HepG2 (cell line): Measurements from ENCODE around the gene SHISA4. TPM values are rescaled to one million over a fixed set of nuclear protein-coding genes. Genes with fewer than 3 reads are reported as not detected.
"Not testable (repeated sequence)": the region's sequence is repeated elsewhere in the genome, so short reads cannot be mapped to it uniquely, and the experiment has no call there.

Source experiments
- ATAC-seq: fragments of 200-7000 bp; cut with Tn5 transposase; 3 replicates; pipeline ENCODE4 v1.9.1; 2020; ENCODE audit warnings: mild to moderate bottlenecking, moderate library complexity
- BruUV-seq: library from RNA; stranded (reverse); fragments of 400-500 nt; replicated peaks from 2 replicates; lab custom pipeline; 2021; lab: Mats Ljungman, UMichigan
- CTCF ChIA-PET: fragments of 300-600 bp; formaldehyde crosslinking; extraction: SDS; loops from one replicate; lab custom pipeline; 2021; ENCODE audit warnings: low total read pairs, inconsistent platforms, low intra/inter-chr PET ratio; lab: Yijun Ruan, JAX
- POLR2A ChIA-PET: fragments of 350-600 bp; sonication (Branson Sonifier 250); formaldehyde crosslinking; loops from one replicate; lab custom pipeline; 2020; ENCODE audit warnings: antibody characterized with exemption, inconsistent platforms; lab: Yijun Ruan, JAX
- DNase-seq: peaks from one replicate; pipeline ENCODE4 v3.0.0-alpha.2; 2015; ENCODE audit warnings: low spot score
- FAIRE-seq: peaks from 3 replicates; lab custom pipeline; 2011; peaks lifted over from hg19 to GRCh38; lab: Jason Lieb, UNC
- H2AFZ ChIP-seq: one replicate; pipeline ENCODE4 v1.6.1; 2011; ENCODE audit warnings: low read length, inconsistent platforms
- H3K27ac ChIP-seq: fragments of 300-600 bp; 3 replicates; pipeline ENCODE4 v1.8.0; 2011; ENCODE audit warnings: mixed run types, mild to moderate bottlenecking, mixed read lengths, low read length, inconsistent platforms; ENCODE audit not compliant: insufficient read depth; ENCODE audit errors: extremely low read length
- H3K27me3 ChIP-seq, 2 experiments: fragments of 200-600 bp in 1 of 2; 2 replicates in 1 of 2; 3 replicates in 1 of 2; pipeline versions ENCODE4 v1.6.0 to v1.8.0; 2011; ENCODE audit warnings: low read length in 2 of 2, mild to moderate bottlenecking in 2 of 2, moderate library complexity in 2 of 2, inconsistent platforms in 1 of 2; ENCODE audit not compliant: insufficient read depth in 2 of 2, control insufficient read depth in 1 of 2
- H3K36me3 ChIP-seq, 2 experiments: fragments of 200-600 bp in 1 of 2; replicated peaks in 1 of 2; 2 replicates in 1 of 2; 3 replicates in 1 of 2; pipeline versions ENCODE4 v1.5.1 to v1.8.0; 2011; ENCODE audit warnings: low read length in 2 of 2, inconsistent platforms in 1 of 2; ENCODE audit not compliant: insufficient read depth in 2 of 2, control insufficient read depth in 1 of 2
- H3K4me1 ChIP-seq: 2 replicates; pipeline ENCODE4 v1.5.1; 2012; ENCODE audit warnings: low read length, inconsistent platforms; ENCODE audit not compliant: insufficient read depth
- H3K4me2 ChIP-seq: 2 replicates; pipeline ENCODE4 v1.6.0; 2011; ENCODE audit warnings: low read depth, low read length, inconsistent platforms
- H3K4me3 ChIP-seq, 3 experiments: fragments of 200-600 bp in 1 of 3; sonication (generic), shearing (Covaris generic) in 1 of 3; replicated peaks in 1 of 3; 2 replicates each; pipeline ENCODE4 v1.5.1; 2011 to 2016; ENCODE audit warnings: low read length in 3 of 3, inconsistent platforms in 2 of 3, low read depth in 2 of 3, mild to moderate bottlenecking in 2 of 3, control low read depth in 1 of 3, mixed read lengths in 1 of 3; ENCODE audit not compliant: insufficient read depth in 1 of 3
- H3K79me2 ChIP-seq: one replicate; pipeline ENCODE4 v1.6.1; 2011; ENCODE audit warnings: low read length, inconsistent platforms; ENCODE audit not compliant: insufficient read depth
- H3K9ac ChIP-seq: 2 replicates; pipeline ENCODE4 v1.6.0; 2011; ENCODE audit warnings: mild to moderate bottlenecking, low read depth, low read length, inconsistent platforms; ENCODE audit not compliant: insufficient read depth
- H3K9me3 ChIP-seq: 2 replicates; pipeline ENCODE4 v1.5.1; 2012; ENCODE audit warnings: mild to moderate bottlenecking, low read length
- H4K20me1 ChIP-seq: 2 replicates; pipeline ENCODE4 v1.6.0; 2011; ENCODE audit warnings: inconsistent platforms, mild to moderate bottlenecking, low read length, moderate library complexity; ENCODE audit not compliant: insufficient read depth
- ELF4 ChIP-seq: sonication (generic); formaldehyde crosslinking; IDR thresholded peaks from 2 replicates; pipeline ENCODE4 v1.5.0; 2020; ENCODE audit warnings: missing genetic modification reagents, mild to moderate bottlenecking, moderate library complexity, borderline replicate concordance
- PLSCR1 ChIP-seq: sonication (generic); formaldehyde crosslinking; IDR thresholded peaks from 2 replicates; pipeline ENCODE4 v1.5.0; 2020; ENCODE audit warnings: missing genetic modification reagents, mild to moderate bottlenecking, borderline replicate concordance
- POLR2AphosphoS5 ChIP-seq: IDR thresholded peaks from 2 replicates; pipeline ENCODE4 v1.6.1; 2012; ENCODE audit warnings: low read depth, low read length
- RBM22 ChIP-seq: fragments of 200-400 bp; formaldehyde crosslinking; optimal IDR thresholded peaks from 2 replicates; pipeline ENCODE3; 2017; ENCODE audit warnings: mild to moderate bottlenecking, low read length, moderate library complexity
- SMARCE1 ChIP-seq: fragments of 450-650 bp; IDR thresholded peaks from 2 replicates; pipeline ENCODE4 v1.6.1; 2017; ENCODE audit warnings: borderline replicate concordance
- ZNF318 ChIP-seq: sonication (generic); formaldehyde crosslinking; IDR thresholded peaks from 2 replicates; pipeline ENCODE4 v1.4.0; 2020; ENCODE audit warnings: mild to moderate bottlenecking, missing genetic modification reagents
- ZNF441 ChIP-seq: sonication (generic); formaldehyde crosslinking; IDR thresholded peaks from 2 replicates; pipeline ENCODE4 v1.7.0; 2021; ENCODE audit warnings: missing genetic modification reagents, borderline replicate concordance
- ZNF713 ChIP-seq: sonication (generic); formaldehyde crosslinking; IDR thresholded peaks from 2 replicates; pipeline ENCODE4 v1.4.0; 2020; ENCODE audit warnings: mild to moderate bottlenecking, missing genetic modification reagents
- WGBS: methylation state at CpG from one replicate; pipeline ENCODE4 v1.1.6; 2017; ENCODE audit warnings: low lambda C conversion rate; 5-methylcytosine and 5-hydroxymethylcytosine counted together
- in situ Hi-C: cut with HindIII; loops from 2 replicates; pipeline ENCODE4 v1.10.0; 2017; ENCODE audit warnings: low pct_unique_long_range_greater_than_20kb; ENCODE audit not compliant: extremely low pct_ligation_motif_present
- intact Hi-C: fragments of 100-400 bp; cut with micrococcal nuclease; formaldehyde crosslinking; loops from one replicate; pipeline ENCODE4 v1.10.0; 2022; ENCODE audit not compliant: unreplicated experiment
- polyA plus RNA-seq, 8 experiments: library from polyadenylated mRNA; depleted of rRNA in 3 of 8; stranded (reverse) in 7 of 8; unstranded in 1 of 8; fragments of >200 nt; fragmentation: Illumina TruSeq in 4 of 8; extraction: Trizol in 4 of 8; gene quantifications; 2 replicates each; pipeline versions ENCODE4 v1.2.1 to v1.2.3, GENCODE V29; 2011 to 2016; ENCODE audit warnings: low read depth in 4 of 8, missing spikeins in 1 of 8, mixed read lengths in 1 of 8; ENCODE audit not compliant: insufficient read depth in 1 of 8
- total RNA-seq, 5 experiments: library from RNA; depleted of rRNA; stranded (reverse); fragments of >200 nt; fragmentation: Illumina TruSeq; extraction: Trizol; gene quantifications; 2 replicates each; pipeline ENCODE4 v1.2.3, GENCODE V29; 2016; ENCODE audit warnings: low read depth in 1 of 5
- TF ChIP-seq, protein P1 (sequence below): sonication (generic); formaldehyde crosslinking; IDR thresholded peaks from 2 replicates; pipeline ENCODE4 v1.4.0; 2020; ENCODE audit warnings: mild to moderate bottlenecking, missing genetic modification reagents

Gene SHISA4
- total and polyA plus RNA-seq, 2 of the 13 experiments (the other 11 are each of a cell fraction or from before 2014, with no cell fraction given), result 0.51 to 1.0 TPM

GRCh38 chr1:201856722-201857121 is 32.0 kb upstream of the SHISA4 start:
- H3K4me3 ChIP-seq, H3K4me2 ChIP-seq, H3K27ac ChIP-seq, H3K79me2 ChIP-seq, DNase-seq, POLR2A ChIA-PET, BruUV-seq, H2AFZ ChIP-seq, intact Hi-C loops, ATAC-seq, H3K9ac ChIP-seq, CTCF ChIA-PET, in situ Hi-C loops, H3K9me3 ChIP-seq, H4K20me1 ChIP-seq, FAIRE-seq, H3K27me3 ChIP-seq: not testable (repeated sequence)
- H3K36me3 ChIP-seq, result peaks cover 25 to 74% of the 10 kb centered on the region in 2 experiments
- WGBS, result 92% methylated on average over 2 of the region's 2 CpGs
- H3K4me1 ChIP-seq, result peaks cover 14% of the 10 kb centered on the region

DNA sequence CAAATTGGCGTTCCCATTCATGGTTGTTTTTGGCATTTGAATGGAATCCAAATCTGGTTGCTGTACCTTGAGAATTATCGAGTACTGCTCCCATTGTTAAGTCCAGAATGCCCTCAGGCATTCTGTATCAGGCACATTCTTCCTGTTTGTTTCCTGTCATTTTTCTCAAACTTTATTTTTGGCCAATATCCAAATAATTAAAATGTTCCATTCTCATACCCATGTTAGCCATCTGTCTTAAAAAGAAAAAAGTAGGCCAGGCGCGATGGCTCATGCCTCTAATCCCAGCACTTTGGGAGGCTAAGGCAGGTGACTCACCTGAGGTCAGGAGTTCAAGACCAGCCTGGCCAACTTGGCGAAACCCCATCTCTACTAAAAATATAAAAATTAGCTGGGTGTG is 29.3 kb upstream of the SHISA4 start:
- Histone ChIP-seq H4K20me1 (no peaks in the 10 kb centered on the region), H2AFZ (no peak overlapping the region), H3K27me3 (no peaks in the 10 kb centered on the region), H3K36me3 (peaks cover 18 to 61% of the 10 kb centered on the region in 2 experiments), H3K9me3 (no peaks in the 10 kb centered on the region), H3K4me2 (no peak overlapping the region), H3K9ac (no peak overlapping the region), H3K4me3 (no peak overlapping the region), H3K27ac (no peak overlapping the region), H3K79me2 (no peaks in the 10 kb centered on the region), H3K4me1 (peaks cover 5% of the 10 kb centered on the region)
- CTCF ChIA-PET, result no interaction called here
- BruUV-seq, result no TSS peak
- WGBS, result 97% methylated on average over 5 of the region's 5 CpGs
- in situ Hi-C loops (no loop called here), intact Hi-C loops (no loop called here)
- POLR2A ChIA-PET, result no interaction called here
- no peak for ATAC-seq
- FAIRE-seq, result no peak
- TF ChIP-seq POLR2AphosphoS5 (no peak), ZNF441 (CRISPR knock-in tag) (no peak), ZNF318 (CRISPR knock-in tag) (no peak), PLSCR1 (CRISPR knock-in tag) (no peak), ELF4 (CRISPR knock-in tag) (no peak), ZNF713 (CRISPR knock-in tag) (no peak), RBM22 (no peak), SMARCE1 (no peak)
- TF ChIP-seq, protein P1, sequence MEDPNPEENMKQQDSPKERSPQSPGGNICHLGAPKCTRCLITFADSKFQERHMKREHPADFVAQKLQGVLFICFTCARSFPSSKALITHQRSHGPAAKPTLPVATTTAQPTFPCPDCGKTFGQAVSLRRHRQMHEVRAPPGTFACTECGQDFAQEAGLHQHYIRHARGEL (CRISPR knock-in tag), result no peak
- DNase-seq, result no peak
